GM19397 (cell line): Measurements from ENCODE around the gene YBX3.
A peak's percentile ranks its signal among the peaks of the same experiment; 100 is the strongest.
"Not testable (repeated sequence)": the region's sequence is repeated elsewhere in the genome, so short reads cannot be mapped to it uniquely, and the experiment has no call there.

ENCODE experiments used
- ATAC-seq: cut with Tn5 transposase; IDR thresholded peaks from one replicate; pipeline ENCODE4 v1.9.1; 2021; ENCODE audit warnings: mild to moderate bottlenecking, moderate library complexity; ENCODE audit not compliant: unreplicated experiment

Gene YBX3

GRCh38 chr12:10722905-10723746, at the start of gene YBX3:
Gene YBX3, minus strand, starts transcription at chr12:10723323. Its CDS starts 212 bp downstream, at chr12:10723111.
- ATAC-seq: peak; percentile 49

- no peak for ATAC-seq
These were observed 48.1 kb upstream of the YBX3 start for GRCh38 chr12:10771132-10771733.

GRCh38 chr12:10759657-10760056, 36.5 kb upstream of the YBX3 start:
- ATAC-seq: no peak

- ATAC-seq: no peak
These were observed 33.1 kb upstream of the YBX3 start for GRCh38 chr12:10756194-10756593.

DNA sequence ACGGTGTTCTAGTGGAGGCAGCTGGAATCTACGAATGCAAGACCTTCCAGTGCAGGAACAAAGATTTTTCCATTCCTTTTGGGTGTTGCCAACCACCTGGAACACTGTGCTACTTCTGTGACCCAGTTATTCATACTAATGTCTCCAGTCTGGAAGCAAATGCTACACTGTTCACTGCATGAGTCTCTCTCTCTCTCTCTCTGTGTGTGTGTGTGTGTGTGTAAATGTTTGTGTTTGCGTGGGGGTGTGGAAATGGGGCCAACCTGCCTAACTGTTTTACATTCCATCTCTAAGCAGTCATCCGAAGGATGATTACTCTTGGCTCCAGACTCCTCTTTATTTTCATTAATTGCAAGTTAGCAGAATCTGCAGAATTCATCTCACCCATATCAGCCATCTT, 29.9 kb upstream of the YBX3 start:
- no peak for ATAC-seq

- ATAC-seq: no peak
These were observed 27.2 kb upstream of the YBX3 start for GRCh38 chr12:10750385-10750727.

- ATAC-seq: peak; percentile 94
These were observed 26.7 kb upstream of the YBX3 start for GRCh38 chr12:10749700-10750384.

- ATAC-seq: no peak
These were observed 24.6 kb upstream of the YBX3 start for GRCh38 chr12:10747730-10748129.

GRCh38 chr12:10743420-10743819, 20.3 kb upstream of the YBX3 start:
- not testable (repeated sequence) for ATAC-seq

DNA sequence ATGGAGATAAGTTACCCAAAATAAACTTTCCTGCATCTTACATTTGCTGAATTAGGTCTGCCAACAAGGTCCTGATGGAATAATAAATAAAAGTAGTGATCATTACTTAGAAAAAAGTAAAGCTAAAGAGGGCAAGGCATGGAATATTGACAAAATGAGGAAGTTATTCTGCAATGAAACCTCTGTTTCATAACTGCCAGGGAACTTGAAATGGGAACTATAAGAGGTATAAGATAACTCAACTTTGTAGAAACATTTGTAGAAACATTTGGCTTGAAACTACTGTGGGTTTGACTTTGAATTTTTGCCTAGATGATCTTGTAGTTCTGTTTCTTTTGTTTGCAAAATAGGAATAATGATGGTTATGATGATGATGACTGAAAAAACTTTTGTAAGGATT, 18.7 kb upstream of the YBX3 start:
- ATAC-seq: no peak

DNA sequence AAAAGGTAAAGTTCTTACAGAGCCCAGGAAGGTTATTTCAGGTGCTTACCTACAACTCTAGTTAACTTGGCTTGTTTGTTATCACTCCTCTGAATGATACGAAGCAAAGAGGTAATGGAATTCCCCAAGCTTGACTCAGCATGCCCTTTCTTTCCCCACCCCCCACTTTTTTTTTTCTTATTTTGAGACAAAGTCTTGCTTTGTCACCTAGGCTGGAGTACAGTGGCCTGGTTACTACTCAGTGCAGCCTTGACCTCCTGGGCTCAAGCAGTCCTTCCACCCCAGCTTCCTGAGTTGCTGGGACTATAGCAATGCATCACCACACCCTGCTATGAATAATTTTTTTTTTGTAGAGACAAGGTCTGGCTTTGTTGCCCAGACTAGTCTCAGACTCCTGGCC, 17.1 kb upstream of the YBX3 start:
- ATAC-seq: no peak

GRCh38 chr12:10739157-10740118, 16.3 kb upstream of the YBX3 start:
- no peak for ATAC-seq

- no peak for ATAC-seq
These were observed 14.1 kb upstream of the YBX3 start for GRCh38 chr12:10737249-10737648.

DNA sequence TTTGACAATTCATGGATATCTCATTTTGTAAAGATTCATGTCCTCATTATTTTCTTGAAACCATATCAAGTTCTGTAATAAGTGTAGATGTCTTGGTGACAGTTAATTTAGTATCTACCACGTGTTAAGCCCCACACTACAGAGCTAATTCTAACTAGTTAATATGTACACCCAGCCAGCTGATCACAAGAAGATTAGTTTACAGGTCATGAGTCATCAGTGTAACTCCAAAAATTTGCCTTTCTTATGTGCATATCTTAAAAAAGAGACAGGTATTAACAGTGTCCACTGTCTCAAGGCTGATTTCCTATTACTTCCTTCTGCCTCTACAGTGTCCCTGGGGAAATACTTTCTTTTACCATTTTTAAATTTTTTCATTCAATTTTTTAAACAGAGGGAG, 13.3 kb upstream of the YBX3 start:
- no peak for ATAC-seq

- ATAC-seq: no peak
These were observed 12.3 kb upstream of the YBX3 start for GRCh38 chr12:10735428-10735827.

- no peak for ATAC-seq
These were observed 9.4 kb upstream of the YBX3 start for GRCh38 chr12:10732549-10732948.

DNA sequence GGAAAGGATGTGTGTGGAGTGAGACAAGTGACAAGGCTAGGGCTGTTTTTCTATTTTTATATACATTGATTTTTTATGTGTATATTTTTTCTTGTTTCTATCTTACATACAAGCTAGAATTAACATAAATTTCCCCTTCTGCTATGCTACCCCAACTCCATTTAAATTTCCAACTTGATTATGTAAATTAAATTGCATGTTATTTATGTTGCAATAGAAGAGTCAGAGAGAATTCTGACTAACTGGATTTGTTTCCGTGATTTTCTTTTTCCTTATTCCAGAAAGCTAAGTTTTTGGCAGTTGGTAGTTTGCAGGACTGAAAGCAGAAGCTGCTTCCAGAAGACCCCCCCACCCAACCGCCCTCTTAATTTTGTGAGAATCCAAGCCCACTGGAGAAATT, 8.9 kb upstream of the YBX3 start:
- no peak for ATAC-seq

GRCh38 chr12:10730559-10730958, 7.4 kb upstream of the YBX3 start:
- ATAC-seq: no peak

- ATAC-seq: no peak
These were observed 5.0 kb upstream of the YBX3 start for GRCh38 chr12:10728091-10728490.

DNA sequence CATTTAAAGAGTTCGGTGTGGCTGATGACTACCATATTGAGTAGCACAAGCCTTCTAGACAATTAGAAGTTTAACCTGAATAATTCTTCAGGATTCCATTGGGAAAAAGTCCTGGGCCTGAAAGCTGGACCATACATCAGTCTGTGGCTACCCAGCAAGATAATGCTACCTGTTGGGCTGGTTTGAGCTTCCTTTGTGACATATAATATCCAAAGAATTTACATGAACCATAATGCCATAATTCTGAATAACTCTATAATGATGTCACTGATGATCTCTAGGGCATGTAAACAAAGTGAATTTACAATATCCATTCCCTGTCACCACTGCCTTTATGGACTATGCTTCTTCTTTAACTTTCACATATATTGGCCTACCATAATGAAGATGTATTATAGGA, 3.8 kb upstream of the YBX3 start:
- no peak for ATAC-seq

- no peak for ATAC-seq
These were observed 1.9 kb upstream of the YBX3 start for GRCh38 chr12:10725003-10725402.
